Epithelial cell of prostate (primary cell): ENCODE measurements around the gene PKHD1.

Experiments
- DNase-seq: peaks from one replicate; pipeline ENCODE4 v3.0.0-alpha.2; 2011; ENCODE audit warnings: low read depth, low spot score
- H3K27ac ChIP-seq: fragments of 450-650 bp; 2 replicates; pipeline ENCODE4 v1.5.1; 2017; ENCODE audit warnings: mild to moderate bottlenecking

The PKHD1 gene

DNA sequence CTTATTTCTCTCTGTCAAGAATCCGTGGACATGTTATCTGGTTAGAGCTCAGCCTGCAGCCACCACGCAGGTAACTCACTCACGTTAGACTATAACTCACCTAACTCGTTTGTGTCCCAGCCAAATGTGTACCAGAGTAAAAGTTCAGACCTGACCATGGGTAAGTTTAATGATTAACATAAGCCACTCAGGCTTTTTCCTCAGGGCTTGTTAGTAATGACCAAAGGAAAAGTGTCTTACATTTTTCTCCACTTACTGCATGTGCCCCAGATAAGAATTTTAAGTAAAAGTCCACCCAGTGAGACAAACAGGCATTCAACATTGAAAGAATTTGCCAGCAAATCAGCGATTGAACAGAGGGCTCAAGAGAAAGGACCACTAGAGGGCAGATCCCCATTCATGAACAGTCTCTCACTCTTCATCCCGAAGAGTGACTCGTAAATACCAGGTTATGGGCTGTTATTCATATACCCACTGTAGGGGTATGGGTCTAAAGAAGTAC, at the start of gene PKHD1:
Gene PKHD1, minus strand, starts transcription at position 116 of the 502 bp plus-strand sequence. CDS start 2,680 bp downstream, outside the sequence.
- H3K27ac ChIP-seq = no peak within 1 kb of the TSS
- no peak for DNase-seq

- no peak overlapping the region for H3K27ac ChIP-seq
- no peak for DNase-seq
These were observed 49.6 kb upstream of the PKHD1 start for GRCh38 chr6:52136934-52137467.

- DNase-seq = no peak
- H3K27ac ChIP-seq = no peak overlapping the region
These were observed 48.6 kb upstream of the PKHD1 start for GRCh38 chr6:52136055-52136454.

DNA sequence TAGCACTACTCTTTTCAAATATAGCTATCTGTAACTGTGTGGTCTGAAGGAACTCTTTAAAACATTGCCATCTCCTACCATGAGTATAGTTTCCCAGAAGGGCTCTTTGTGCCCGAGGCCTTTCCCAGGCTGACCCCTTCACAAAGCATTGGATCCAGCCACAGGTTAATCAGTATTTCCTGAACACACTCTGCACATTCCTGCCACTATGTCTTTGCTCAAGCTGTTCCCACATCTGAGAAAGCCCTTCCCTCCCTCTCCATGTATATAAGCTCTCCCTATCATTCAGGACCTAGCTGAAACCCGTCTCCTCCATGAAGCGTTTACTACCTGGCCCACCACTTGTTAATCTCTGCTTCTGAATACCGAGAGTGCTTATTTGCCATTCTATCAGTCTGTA, 47.8 kb upstream of the PKHD1 start:
- no peak overlapping the region for H3K27ac ChIP-seq
- DNase-seq = no peak

DNA sequence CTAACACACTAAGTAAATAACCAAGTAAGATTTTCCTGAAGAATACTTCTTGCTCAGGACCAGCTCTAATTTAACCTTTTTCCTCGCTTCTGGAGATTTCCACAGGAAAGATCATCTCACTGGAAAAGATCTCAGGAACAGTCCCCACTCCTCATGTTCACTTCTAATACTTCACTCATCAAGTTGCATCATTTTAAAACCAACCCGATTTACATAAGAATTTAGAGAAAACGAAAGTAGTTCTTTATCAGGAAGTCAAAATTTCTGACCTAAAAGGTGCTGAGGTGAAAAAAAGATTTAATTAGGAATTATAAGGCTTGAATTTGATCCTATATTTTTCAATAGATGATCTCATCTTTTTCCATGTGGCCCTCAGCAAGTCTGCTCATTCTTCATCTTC, 46.6 kb upstream of the PKHD1 start:
- DNase-seq = no peak
- H3K27ac ChIP-seq = no peak overlapping the region

DNA sequence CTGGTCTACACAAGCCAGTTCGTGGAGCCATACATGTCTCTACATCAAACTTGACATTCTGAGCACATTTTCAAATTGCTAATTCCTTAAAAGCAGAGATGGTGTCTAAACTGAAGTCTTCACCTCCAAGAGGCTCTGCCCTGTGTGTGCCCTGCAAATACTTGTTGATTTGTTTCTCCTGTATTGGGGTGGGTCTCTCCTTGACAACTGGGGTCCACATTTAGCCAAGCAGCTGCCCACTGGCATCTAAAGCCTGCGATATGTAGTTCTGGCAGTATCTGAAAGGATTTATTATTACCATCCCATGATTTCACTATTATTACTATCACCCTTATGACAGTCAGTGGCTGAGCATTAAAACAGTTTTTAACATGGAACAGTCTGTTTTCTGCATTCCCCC, 45.9 kb upstream of the PKHD1 start:
- DNase-seq = no peak
- no peak overlapping the region for H3K27ac ChIP-seq

DNA sequence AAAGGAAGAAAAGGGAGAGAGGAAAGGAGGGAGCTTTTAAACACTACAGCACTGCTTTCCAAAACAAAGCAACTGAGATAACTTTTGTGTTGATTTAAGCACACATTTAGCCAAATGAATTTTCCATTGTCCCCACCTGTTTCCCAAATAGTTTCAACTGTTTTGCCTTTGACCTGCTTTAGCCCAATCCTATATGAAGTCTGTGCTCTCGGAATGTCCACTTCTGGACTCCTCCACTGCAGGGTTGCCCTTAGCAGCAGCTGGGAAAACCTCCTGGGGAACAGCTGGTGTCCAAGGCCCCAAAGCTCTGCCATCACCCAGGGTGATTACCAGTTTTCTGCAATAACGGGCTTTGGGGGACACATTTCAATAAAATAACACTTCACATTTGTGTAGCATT, 44.9 kb upstream of the PKHD1 start:
- DNase-seq = no peak
- no peak overlapping the region for H3K27ac ChIP-seq

DNA sequence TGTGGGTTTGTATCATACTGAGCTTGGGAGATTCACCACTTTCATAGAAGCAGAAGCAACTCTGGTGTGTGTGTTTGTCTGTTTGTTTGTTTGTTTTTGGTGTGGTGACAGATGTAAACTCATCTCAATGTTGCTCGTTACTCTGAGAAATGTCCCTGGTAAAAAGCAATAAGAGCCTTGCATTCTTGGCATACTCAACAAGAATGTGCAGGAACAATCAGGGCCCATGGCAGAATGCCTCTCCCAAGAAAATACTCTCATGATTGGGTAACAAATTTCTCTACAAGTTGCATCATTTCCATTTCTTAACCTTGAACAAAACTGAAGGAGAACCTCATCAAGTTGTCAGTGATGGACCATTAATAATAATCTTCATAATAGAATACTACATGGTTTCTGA, 43.0 kb upstream of the PKHD1 start:
- no peak for DNase-seq
- no peak overlapping the region for H3K27ac ChIP-seq

DNA sequence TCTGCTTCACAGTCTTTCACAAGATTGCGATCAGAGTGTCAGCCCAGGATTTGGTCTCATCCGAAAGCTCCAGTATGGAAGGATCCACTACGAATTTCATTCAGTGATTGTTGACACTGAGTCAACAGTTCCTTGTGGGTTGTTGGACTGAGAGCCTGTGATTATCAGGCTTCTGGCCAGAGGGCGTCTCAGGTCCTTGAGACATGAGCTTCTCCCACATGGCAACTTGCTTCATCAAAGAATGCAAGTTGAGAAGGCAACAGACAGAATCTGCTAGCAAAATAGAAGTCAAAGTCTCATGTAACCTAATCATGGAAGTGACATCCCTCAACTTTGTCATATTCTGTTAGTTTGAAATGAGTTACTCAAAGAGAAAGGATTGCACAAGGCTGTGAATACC, 40.5 kb upstream of the PKHD1 start:
- DNase-seq = no peak

DNA sequence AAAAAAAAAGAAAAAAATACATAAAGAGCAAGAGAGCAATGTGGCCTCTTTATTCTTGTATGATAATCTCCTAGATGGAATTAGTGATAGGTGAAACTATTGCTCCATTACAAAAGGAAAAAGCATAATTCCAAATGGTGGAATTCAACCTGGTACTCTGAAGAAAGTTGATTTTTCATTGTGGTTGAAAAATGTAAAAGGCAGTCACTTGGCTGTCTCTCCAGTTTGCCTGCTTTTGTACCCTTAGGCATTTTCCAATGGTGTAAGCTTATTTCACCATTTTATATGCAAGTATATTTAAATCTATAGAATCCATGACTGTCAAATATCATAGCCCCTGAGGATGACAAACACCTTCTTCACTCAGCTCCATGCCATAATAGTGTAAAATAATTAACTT, 38.8 kb upstream of the PKHD1 start:
- no peak overlapping the region for H3K27ac ChIP-seq
- DNase-seq = no peak

More for the DNA sequence above, 40.5 kb upstream of the PKHD1 start:
- no peak overlapping the region for H3K27ac ChIP-seq

- H3K27ac ChIP-seq = no peak overlapping the region
- no peak for DNase-seq
These were observed 38.2 kb upstream of the PKHD1 start for GRCh38 chr6:52125572-52125971.

DNA sequence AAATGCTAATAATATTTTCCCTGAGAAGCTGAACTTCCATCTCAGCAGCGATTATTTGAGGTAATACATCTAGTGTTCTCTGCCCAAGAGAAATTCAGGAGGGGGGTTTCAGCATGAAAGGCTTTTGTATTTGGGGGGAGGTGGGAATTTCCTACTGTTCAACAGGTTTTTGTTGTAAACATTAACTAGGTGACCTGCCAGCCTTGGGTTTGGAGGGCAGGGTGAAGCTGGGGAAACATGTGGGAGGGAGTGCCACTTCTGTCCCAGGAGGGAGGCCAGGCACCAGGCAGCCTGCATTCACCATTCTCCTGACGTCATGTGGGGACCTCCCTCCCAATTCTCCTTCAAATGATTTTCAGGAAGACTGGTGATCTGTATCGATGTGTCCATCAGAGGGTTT, 37.7 kb upstream of the PKHD1 start:
- H3K27ac ChIP-seq = no peak overlapping the region
- no peak for DNase-seq

DNA sequence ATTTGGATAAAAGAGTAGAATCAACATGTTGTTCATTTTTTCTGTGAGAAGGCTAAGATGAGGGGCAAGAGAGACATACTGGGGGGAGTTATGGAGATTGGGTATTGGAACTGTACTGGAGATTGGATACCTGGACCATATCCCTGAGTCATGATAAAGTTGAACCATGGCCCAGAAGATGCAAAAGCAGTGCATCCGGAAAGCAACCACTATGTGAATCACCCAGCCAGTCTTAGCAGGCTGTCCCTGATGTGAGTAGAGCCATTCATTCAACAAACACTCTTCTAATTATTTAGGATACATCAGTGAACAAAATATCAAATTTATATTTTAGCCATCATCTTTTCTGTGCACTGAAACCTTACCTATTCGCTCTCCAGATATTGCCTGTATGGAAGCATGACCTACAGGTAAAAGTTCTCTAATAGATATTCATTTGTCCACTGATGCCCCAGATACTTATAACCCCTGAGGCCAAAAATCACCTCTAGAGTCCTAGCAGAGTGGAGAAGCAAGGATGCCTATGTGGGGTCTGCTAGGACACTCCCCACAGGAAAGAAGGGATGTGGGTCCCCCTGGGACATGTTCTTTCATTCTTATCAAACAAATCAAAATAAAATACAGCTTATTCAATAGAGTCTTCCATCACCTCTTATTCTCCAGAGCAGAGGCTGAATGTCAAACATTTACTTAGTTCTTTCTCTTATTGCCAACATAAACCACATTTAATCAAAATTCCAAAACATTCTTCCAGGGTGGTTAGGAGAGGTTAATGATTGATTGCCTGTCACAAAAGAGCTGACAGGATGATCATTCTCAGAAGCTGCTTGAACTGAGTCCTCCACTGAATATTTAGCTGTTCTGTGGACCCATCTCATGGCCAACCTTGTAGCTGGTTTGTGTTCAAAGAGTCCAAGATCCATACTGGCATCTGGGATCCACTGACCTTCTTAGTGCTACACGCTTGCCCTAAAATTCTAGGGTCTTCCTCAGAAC, 37.0 kb upstream of the PKHD1 start:
- H3K27ac ChIP-seq = no peak overlapping the region
- no peak for DNase-seq

GRCh38 chr6:52123251-52123650, 35.8 kb upstream of the PKHD1 start:
- H3K27ac ChIP-seq = no peak overlapping the region
- DNase-seq = no peak

GRCh38 chr6:52117352-52117751, 29.9 kb upstream of the PKHD1 start:
- no peak overlapping the region for H3K27ac ChIP-seq
- no peak for DNase-seq

DNA sequence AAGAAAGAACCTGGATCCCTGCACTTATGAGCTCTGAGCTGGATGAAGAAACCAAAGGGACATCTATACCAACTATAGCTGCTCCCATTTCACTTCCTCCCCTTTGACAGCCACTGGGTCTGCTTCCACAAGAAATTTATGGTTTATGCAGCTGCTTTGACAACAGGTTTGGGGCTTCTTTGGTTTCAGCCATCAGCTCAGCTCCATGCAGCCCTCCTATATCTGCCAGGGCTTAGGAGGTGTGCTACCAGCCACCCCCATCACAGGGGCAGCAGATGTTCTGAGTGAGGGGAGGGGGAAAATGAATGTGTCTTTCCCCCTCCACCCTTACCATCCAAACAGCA, 29.2 kb upstream of the PKHD1 start:
- no peak overlapping the region for H3K27ac ChIP-seq
- no peak for DNase-seq

GRCh38 chr6:52115891-52116604, 28.6 kb upstream of the PKHD1 start:
- DNase-seq = no peak
- no peak overlapping the region for H3K27ac ChIP-seq

DNA sequence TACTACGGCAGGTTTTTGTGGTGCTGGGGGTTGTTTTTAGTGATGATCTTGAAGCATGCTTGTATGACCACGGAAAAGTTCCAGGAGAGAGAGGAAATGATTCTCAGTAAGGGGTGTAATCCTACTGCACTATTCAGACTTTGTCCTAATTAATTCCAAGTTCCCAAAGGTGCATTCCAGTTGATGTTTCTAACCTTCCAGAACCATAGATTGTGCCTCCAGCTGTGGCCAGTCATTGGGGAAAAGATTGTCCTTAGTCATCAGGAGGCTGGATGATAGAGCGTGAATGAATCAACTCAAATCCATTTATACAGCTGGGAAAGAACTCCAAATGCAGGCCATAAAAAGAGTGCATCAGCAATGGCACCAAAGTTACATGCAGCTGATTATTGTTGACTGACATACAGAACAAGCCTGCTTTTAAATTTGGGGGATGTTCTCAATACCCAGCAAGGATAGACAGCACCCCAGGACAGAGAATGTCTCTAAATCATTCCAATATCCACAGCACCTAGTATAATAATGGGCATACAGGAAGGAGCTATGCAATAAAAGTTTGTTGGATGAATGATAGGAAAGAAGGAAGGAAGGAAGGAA, 27.8 kb upstream of the PKHD1 start:
- no peak for DNase-seq
- H3K27ac ChIP-seq = no peak overlapping the region

GRCh38 chr6:52109171-52109571, 21.8 kb upstream of the PKHD1 start:
- no peak for DNase-seq
- no peak overlapping the region for H3K27ac ChIP-seq

DNA sequence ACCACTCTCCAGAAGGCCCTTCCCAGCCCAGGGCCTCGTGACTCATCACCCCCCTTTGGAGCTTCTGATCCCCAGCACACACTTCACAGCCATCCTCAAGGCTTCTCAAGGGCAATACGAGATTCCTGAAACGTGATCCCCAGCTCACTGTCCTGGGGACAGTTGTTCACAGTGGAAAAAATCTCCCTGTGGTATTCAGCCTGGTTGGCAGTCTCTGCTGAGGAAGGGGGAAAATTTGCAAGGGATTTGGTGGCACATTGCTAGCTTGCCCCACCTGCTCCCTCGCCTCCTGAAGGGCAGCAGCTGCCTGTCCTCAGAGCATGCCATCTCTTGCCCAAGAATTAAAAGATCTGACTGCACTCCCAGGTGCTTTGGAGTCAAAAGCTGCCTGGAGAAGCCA, 20.7 kb upstream of the PKHD1 start:
- DNase-seq = no peak
- H3K27ac ChIP-seq = no peak overlapping the region

- H3K27ac ChIP-seq = no peak overlapping the region
- DNase-seq = no peak
These were observed 19.6 kb upstream of the PKHD1 start for GRCh38 chr6:52106994-52107393.
